GM06990 (cell line): ENCODE data around the gene ARMH4.
A peak's percentile ranks its signal among the peaks of the same experiment; 100 is the strongest.

Experiments
- DNase-seq: peaks from one replicate; pipeline ENCODE4 v3.0.0-alpha.2; 2011; ENCODE audit not compliant: insufficient read length; ENCODE audit errors: extremely low read depth
- H3K27me3 ChIP-seq: replicated peaks from 2 replicates; pipeline ENCODE4 v1.6.0; 2011; ENCODE audit warnings: low read length; ENCODE audit not compliant: control insufficient read depth, insufficient read depth
- H3K36me3 ChIP-seq: 2 replicates; pipeline ENCODE4 v1.5.1; 2011; ENCODE audit warnings: low read length; ENCODE audit not compliant: control insufficient read depth, insufficient read depth
- H3K4me3 ChIP-seq: replicated peaks from 2 replicates; pipeline ENCODE4 v1.5.1; 2011; ENCODE audit warnings: low read depth, mild to moderate bottlenecking, control low read depth, low read length
- TF ChIP-seq, protein P1 (sequence below): IDR thresholded peaks from 2 replicates; pipeline ENCODE4 v1.5.1; 2011; ENCODE audit warnings: low read length, control low read depth, mild to moderate bottlenecking, inconsistent platforms; ENCODE audit not compliant: insufficient read depth, poor library complexity, severe bottlenecking

ARMH4 gene

DNA sequence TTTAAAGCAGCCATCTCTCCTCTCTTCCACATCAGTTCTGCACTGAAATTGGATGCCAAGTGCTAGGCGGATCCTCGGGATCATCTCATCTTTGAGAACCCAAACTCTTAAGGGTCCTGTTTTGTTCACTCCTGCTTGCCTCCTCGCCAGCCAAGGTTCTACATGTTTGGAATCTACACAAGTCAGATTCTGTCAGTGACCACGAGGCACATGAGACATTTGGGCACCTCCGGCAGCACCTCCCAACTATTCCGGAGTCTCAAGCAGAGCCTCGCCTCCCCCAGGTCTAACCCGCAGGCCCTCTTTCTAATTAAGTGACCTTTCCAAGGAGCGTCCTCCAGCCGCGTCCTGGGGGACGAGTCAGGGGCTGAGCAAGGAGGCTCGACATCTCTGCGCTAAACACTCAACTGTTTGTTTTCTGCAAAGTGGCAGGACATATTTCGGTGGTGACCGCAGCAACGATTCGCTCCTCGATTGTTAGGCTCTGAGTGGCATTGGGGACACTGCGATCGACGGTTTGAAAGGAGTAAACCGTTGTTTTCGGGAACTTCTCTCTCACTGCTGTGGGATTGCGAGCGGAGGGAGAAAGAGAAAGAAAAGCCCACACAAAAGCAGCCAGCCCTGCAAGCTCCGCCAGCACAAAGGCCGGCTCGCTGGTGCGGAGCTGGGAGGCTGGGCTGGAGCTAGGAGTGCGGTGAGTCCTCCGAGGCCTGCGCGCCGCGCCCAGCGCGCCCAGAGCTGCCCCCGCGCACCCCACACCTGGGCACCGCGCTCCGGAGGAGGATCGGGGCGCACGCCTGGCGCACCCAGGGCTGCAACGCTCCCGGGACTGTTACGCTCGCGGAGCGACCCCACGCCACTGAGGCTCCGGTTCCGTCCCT lies 640 bp downstream of the ARMH4 start:
- no peak for DNase-seq
- no peaks in the 10 kb centered on the region for H3K36me3 ChIP-seq
- H3K27me3 ChIP-seq, result no peaks in the 10 kb centered on the region; the same call in 1 of the 2 replicates
- TF ChIP-seq, protein P1, sequence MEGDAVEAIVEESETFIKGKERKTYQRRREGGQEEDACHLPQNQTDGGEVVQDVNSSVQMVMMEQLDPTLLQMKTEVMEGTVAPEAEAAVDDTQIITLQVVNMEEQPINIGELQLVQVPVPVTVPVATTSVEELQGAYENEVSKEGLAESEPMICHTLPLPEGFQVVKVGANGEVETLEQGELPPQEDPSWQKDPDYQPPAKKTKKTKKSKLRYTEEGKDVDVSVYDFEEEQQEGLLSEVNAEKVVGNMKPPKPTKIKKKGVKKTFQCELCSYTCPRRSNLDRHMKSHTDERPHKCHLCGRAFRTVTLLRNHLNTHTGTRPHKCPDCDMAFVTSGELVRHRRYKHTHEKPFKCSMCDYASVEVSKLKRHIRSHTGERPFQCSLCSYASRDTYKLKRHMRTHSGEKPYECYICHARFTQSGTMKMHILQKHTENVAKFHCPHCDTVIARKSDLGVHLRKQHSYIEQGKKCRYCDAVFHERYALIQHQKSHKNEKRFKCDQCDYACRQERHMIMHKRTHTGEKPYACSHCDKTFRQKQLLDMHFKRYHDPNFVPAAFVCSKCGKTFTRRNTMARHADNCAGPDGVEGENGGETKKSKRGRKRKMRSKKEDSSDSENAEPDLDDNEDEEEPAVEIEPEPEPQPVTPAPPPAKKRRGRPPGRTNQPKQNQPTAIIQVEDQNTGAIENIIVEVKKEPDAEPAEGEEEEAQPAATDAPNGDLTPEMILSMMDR, result no peak
- H3K4me3 ChIP-seq, result peak overlapping the region; percentile 61

DNA sequence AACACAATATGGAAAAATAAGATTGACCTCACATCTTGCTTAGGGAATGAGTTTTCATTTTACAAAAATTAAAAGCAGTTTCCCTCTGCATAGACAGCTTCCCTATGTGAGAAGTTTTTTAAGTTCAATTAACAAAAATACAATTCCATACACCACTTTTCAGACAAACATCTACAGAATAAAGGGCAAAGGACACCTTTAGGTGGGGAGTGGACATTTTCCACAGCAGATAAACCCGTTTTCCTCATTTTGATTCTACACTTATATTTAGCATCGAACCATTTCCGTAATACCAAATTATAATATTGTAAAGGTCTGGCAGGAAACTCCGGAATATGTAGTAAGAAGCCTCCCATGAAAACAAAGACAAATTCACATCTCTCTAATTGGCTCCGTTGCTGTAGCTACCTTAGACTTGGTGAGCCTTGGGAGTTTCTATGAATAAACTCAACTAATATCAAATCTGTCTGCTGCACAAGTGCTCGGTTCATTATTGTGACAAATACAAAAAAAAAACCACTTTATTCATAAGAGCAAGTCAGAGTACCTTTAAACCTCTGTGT lies 1.7 kb downstream of the ARMH4 start:
- TF ChIP-seq, protein P1, result no peak
- Histone ChIP-seq H3K4me3 (no peak overlapping the region), H3K36me3 (no peaks in the 10 kb centered on the region), H3K27me3 (no peaks in the 10 kb centered on the region; the same call in 1 of the 2 replicates)
- no peak for DNase-seq

DNA sequence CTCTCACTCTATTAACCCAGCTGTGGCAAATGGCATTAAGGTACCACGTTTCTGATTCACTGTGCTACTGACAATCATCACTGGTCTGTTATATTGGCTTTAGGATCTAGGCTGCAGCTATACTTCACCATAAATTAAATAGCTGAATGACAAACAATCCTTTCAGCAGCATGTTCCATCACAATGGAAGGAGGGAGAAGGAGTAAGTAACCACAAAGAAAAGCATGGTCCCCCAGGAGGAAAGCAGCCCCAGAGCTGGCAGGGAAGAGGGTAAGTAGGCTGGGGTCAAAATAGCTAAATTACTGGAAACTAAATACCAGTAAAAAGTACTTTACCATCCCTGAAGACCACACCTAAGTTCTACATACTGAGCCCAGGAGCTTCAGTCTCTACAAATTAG lies 2.8 kb downstream of the ARMH4 start:
- no peaks in the 10 kb centered on the region; the same call in 1 of the 2 replicates for H3K27me3 ChIP-seq

DNA sequence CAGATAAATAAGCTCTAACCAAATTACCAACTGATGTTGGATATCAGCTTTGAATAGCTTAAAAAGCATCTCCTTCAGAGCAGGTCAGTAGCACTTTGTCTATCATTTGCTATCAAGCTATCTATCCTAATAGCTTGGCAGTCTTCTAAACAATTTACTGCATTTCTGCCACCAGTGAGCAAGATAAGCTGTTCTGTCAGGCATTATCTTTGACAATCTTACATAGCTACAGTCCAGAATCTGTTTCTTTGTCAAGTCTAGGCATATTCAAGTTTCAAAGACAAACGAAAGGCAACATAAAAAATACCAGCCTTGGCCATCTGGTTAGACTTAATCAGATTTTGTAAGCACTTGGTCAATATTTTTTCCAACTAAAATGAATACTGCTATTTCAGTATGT lies 5.6 kb downstream of the ARMH4 start:
- Histone ChIP-seq H3K27me3 (no peaks in the 10 kb centered on the region), H3K36me3 (no peaks in the 10 kb centered on the region), H3K4me3 (no peak overlapping the region)
- TF ChIP-seq, protein P1, result no peak
- no peak for DNase-seq

More for the DNA sequence above, 2.8 kb downstream of the ARMH4 start:
- Histone ChIP-seq H3K36me3 (no peaks in the 10 kb centered on the region), H3K4me3 (no peak overlapping the region)
- TF ChIP-seq, protein P1, result no peak
- DNase-seq, result no peak

DNA sequence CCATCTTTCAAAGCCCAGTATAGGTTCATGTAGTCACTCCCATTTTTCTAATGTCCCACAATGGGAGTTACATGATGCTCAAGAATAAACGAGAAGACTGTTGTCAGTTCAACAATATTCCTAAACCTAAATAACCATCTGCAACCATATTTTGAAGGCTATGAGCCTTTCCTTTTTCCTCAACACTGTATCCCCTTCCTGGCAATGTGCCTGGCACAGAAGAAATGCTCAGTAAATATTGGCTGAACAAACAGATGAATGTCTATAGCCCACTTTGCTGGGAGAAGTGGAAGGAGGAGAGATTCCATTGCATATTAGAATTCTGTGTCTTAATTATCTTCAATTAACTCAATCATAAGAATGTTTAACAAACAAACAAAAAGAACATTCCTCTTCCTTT lies 6.1 kb downstream of the ARMH4 start:
- H3K4me3 ChIP-seq, result no peak overlapping the region
- no peak for DNase-seq
- TF ChIP-seq, protein P1, result no peak
- H3K36me3 ChIP-seq, result no peaks in the 10 kb centered on the region
- no peaks in the 10 kb centered on the region for H3K27me3 ChIP-seq
